SH-SY5Y (cell line): ENCODE data around the gene MICB.

Experiments
- GATA2 ChIP-seq: IDR thresholded peaks from 2 replicates; pipeline ENCODE4 v1.6.1; 2011; ENCODE audit warnings: mild to moderate bottlenecking, low read depth, low read length
- GATA3 ChIP-seq: IDR thresholded peaks from 2 replicates; pipeline ENCODE4 v1.6.1; 2011; ENCODE audit warnings: low read depth, mild to moderate bottlenecking, low read length, moderate library complexity

DNA sequence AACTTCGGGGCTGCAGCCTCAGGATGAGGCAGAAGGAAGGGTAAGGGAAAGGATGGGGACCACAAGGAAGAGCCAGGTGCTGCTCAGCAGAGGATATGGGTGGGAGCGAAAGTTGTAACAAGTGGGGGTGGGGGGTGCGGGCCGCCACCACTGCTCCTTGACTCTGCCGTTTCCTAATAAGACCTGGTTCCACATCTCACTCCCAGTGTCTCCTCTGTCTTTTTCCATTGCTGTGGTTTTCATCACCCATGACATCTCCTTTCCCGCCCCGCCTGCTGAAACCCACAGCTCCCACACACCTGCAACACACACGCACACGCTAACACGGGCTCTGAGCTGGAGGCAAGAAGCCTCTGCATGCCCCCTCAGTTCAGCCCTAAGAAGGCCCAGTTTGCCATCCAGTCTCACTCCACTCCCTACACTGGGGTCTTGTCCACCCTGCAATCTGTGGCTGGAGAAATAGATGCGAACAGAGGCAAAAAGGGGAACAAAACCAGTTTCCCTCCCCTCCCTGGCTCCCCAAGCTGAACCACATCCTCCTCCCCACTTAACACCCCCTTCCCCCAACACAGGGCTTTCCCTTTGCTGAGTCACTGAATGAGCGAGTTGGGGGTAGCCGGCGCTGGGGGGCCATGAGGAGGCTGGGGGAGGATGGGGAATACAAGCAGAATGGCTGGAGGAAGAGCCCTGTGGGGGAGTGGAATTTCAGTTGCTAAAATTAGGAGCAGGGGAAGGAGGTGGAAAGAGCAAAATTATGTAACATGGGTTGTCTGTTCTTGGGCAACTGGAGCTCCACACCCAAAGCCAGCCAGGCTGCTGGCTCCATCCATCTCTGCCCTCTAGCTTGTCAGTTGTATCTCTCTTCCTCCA, 60.9 kb downstream of the MICB start:
- no peak for TF ChIP-seq GATA3
- TF ChIP-seq GATA2, result no peak
